ENCODE measurements around the gene SF3A2.

- TF ChIP-seq FOXM1 (IDR thresholded peaks at IDR 0.05; ENCODE audit: borderline replicate concordance, low read depth) (no peak), ZBTB7A (IDR thresholded peaks at IDR 0.05; ENCODE audit: low read depth) (no peak), MAX (IDR thresholded peaks at IDR 0.05) (no peak), YY1 (IDR thresholded peaks at IDR 0.05; ENCODE audit: low read depth) (no peak), NFIC (IDR thresholded peaks at IDR 0.05) (no peak), CREB1 (IDR thresholded peaks at IDR 0.05; ENCODE audit: low read depth) (no peak), REST (IDR thresholded peaks at IDR 0.05; ENCODE audit: low read depth) (no peak), TCF12 (IDR thresholded peaks at IDR 0.05; ENCODE audit: low read depth) (no peak), CEBPB (IDR thresholded peaks at IDR 0.05) (no peak)
Measured at GRCh38 chr19:2250766-2251105, 14.1 kb downstream of the SF3A2 start.

Measured in Ishikawa (cell line).